HG03565 (cell line): ENCODE results near the gene CROCC2.

Experiments
- ATAC-seq: cut with Tn5 transposase; IDR thresholded peaks from one replicate; pipeline ENCODE4 v1.9.1; 2021; ENCODE audit warnings: mild to moderate bottlenecking, moderate library complexity; ENCODE audit not compliant: unreplicated experiment

CROCC2 gene

GRCh38 chr2:240875228-240876034, 30.7 kb upstream of the CROCC2 start:
- ATAC-seq = no peak

GRCh38 chr2:240876035-240876474, 30.1 kb upstream of the CROCC2 start:
- ATAC-seq = no peak

- no peak for ATAC-seq
These were observed 29.5 kb upstream of the CROCC2 start for GRCh38 chr2:240876475-240877251.

GRCh38 chr2:240877460-240878340, 28.4 kb upstream of the CROCC2 start:
- ATAC-seq = no peak

GRCh38 chr2:240878341-240878936, 27.7 kb upstream of the CROCC2 start:
- no peak for ATAC-seq

GRCh38 chr2:240879105-240879504, 27.0 kb upstream of the CROCC2 start:
- no peak for ATAC-seq

- no peak for ATAC-seq
These were observed 24.2 kb upstream of the CROCC2 start for GRCh38 chr2:240881913-240882312.

- ATAC-seq = no peak
These were observed 21.9 kb upstream of the CROCC2 start for GRCh38 chr2:240884221-240884620.

GRCh38 chr2:240884745-240885144, 21.4 kb upstream of the CROCC2 start:
- ATAC-seq = no peak

- no peak for ATAC-seq
These were observed 20.6 kb upstream of the CROCC2 start for GRCh38 chr2:240885566-240885965.

GRCh38 chr2:240886023-240886565, 20.0 kb upstream of the CROCC2 start:
- no peak for ATAC-seq

GRCh38 chr2:240886678-240887609, 19.2 kb upstream of the CROCC2 start:
- no peak for ATAC-seq

- ATAC-seq = no peak
These were observed 18.5 kb upstream of the CROCC2 start for GRCh38 chr2:240887631-240888030.

GRCh38 chr2:240888130-240888889, 17.8 kb upstream of the CROCC2 start:
- no peak for ATAC-seq

- no peak for ATAC-seq
These were observed 17.1 kb upstream of the CROCC2 start for GRCh38 chr2:240888890-240889573.

GRCh38 chr2:240889601-240890560, 16.3 kb upstream of the CROCC2 start:
- no peak for ATAC-seq

GRCh38 chr2:240890691-240891090, 15.4 kb upstream of the CROCC2 start:
- ATAC-seq = no peak
